Measurements from ENCODE around the gene RAB11FIP2. TPM values are rescaled to one million over a fixed set of nuclear protein-coding genes. Genes with fewer than 3 reads are reported as not detected.

Gene RAB11FIP2
- total RNA-seq, 1 donor from 2014 or later = 17.4 TPM

DNA sequence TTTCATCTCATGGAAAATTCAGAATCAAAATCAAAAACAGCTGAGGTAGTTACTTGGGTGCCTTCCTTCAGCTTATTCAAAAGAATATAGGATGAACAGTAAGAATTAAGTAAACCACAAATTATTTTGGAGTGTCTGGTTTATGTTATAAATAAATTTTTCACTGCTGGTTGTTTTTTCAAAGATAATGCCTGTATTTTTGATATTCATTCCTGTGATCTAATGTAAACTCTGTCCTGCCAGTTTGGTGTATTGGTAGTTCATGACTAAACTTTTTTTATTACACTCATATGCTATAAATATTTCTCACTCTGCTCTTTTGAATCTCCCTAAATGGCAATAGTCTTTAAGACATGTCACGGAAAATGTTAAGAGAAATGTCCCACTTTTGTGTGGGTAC is 11.6 kb upstream of the RAB11FIP2 start:
- no peaks in the 10 kb centered on the region for H3K36me3 Mint-ChIP-seq (ENCODE audit: low read depth, unreplicated experiment)
- Histone ChIP-seq H3K36me3 (ENCODE audit: insufficient read depth, low read length) (no peaks in the 10 kb centered on the region), H3K4me2 (ENCODE audit: low read length) (no peak overlapping the region), H3K4me1 (ENCODE audit: insufficient read depth, low read length) (no peaks in the 10 kb centered on the region), H3K4me3 (ENCODE audit: insufficient read depth, low read depth, low read length) (no peak overlapping the region), H3K27me3 (ENCODE audit: insufficient read depth, low read length) (no peaks in the 10 kb centered on the region), H2AFZ (ENCODE audit: low read depth, low read length) (no peak overlapping the region), H3K9ac (ENCODE audit: low read length) (no peak overlapping the region), H4K20me1 (ENCODE audit: insufficient read depth, low read length) (no peaks in the 10 kb centered on the region), H3K27ac (ENCODE audit: low read depth, low read length) (no peak overlapping the region), H3K79me2 (ENCODE audit: insufficient read depth, low read length) (no peaks in the 10 kb centered on the region), H3K9me3 (ENCODE audit: insufficient read depth, low read depth, low read length) (no peaks in the 10 kb centered on the region)
- no peak for TF ChIP-seq EZH2 (IDR thresholded peaks at IDR 0.05; ENCODE audit: insufficient read depth, low read length)
- TF ChIP-seq, protein P1, sequence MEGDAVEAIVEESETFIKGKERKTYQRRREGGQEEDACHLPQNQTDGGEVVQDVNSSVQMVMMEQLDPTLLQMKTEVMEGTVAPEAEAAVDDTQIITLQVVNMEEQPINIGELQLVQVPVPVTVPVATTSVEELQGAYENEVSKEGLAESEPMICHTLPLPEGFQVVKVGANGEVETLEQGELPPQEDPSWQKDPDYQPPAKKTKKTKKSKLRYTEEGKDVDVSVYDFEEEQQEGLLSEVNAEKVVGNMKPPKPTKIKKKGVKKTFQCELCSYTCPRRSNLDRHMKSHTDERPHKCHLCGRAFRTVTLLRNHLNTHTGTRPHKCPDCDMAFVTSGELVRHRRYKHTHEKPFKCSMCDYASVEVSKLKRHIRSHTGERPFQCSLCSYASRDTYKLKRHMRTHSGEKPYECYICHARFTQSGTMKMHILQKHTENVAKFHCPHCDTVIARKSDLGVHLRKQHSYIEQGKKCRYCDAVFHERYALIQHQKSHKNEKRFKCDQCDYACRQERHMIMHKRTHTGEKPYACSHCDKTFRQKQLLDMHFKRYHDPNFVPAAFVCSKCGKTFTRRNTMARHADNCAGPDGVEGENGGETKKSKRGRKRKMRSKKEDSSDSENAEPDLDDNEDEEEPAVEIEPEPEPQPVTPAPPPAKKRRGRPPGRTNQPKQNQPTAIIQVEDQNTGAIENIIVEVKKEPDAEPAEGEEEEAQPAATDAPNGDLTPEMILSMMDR (IDR thresholded peaks at IDR 0.05; ENCODE audit: insufficient read depth, low read depth, low read length) = no peak
- no peaks in the 10 kb centered on the region for H3K4me1 Mint-ChIP-seq (ENCODE audit: low read depth, unreplicated experiment)
- DNase-seq (ENCODE audit: low read depth) (no peak), FAIRE-seq (no peak)
- no peaks in the 10 kb centered on the region for H3K9me3 Mint-ChIP-seq (ENCODE audit: unreplicated experiment)
- H3K27me3 Mint-ChIP-seq (ENCODE audit: low read depth, unreplicated experiment) = no peaks in the 10 kb centered on the region
- H3K4me3 Mint-ChIP-seq (ENCODE audit: unreplicated experiment) = no peak overlapping the region
- no peak overlapping the region for H3K27ac Mint-ChIP-seq (ENCODE audit: unreplicated experiment)

DNA sequence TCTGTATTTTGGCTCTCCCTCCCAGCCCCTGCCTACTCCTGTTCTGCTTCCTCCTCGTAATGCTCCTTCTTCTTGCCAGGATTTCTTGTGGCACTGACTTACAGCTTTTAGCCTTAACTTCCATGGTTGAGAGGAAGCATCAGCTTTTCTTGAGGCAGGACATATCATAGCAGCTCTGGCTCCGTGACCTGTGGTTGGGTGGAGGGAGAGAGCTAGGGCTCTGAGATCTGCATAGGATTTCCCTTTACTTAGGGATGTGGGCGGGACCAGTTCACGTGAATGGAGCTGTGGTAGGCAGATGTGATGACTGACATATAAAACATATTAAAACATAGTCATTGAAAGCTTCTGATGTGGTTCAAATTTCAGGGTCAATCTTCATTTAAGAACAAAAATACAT is 10.6 kb upstream of the RAB11FIP2 start:
- Histone ChIP-seq H3K27ac (ENCODE audit: low read depth, low read length) (no peak overlapping the region), H3K4me1 (ENCODE audit: insufficient read depth, low read length) (no peaks in the 10 kb centered on the region), H3K36me3 (ENCODE audit: insufficient read depth, low read length) (no peaks in the 10 kb centered on the region), H3K9me3 (ENCODE audit: insufficient read depth, low read depth, low read length) (no peaks in the 10 kb centered on the region), H3K4me2 (ENCODE audit: low read length) (no peak overlapping the region), H3K9ac (ENCODE audit: low read length) (no peak overlapping the region), H2AFZ (ENCODE audit: low read depth, low read length) (no peak overlapping the region), H3K79me2 (ENCODE audit: insufficient read depth, low read length) (no peaks in the 10 kb centered on the region), H4K20me1 (ENCODE audit: insufficient read depth, low read length) (no peaks in the 10 kb centered on the region), H3K27me3 (ENCODE audit: insufficient read depth, low read length) (no peaks in the 10 kb centered on the region), H3K4me3 (ENCODE audit: insufficient read depth, low read depth, low read length) (no peak overlapping the region)
- no peaks in the 10 kb centered on the region for H3K9me3 Mint-ChIP-seq (ENCODE audit: unreplicated experiment)
- FAIRE-seq (no peak), DNase-seq (ENCODE audit: low read depth) (no peak)
- H3K4me3 Mint-ChIP-seq (ENCODE audit: unreplicated experiment) = no peak overlapping the region
- no peaks in the 10 kb centered on the region for H3K27me3 Mint-ChIP-seq (ENCODE audit: low read depth, unreplicated experiment)
- no peak overlapping the region for H3K27ac Mint-ChIP-seq (ENCODE audit: unreplicated experiment)
- TF ChIP-seq EZH2 (IDR thresholded peaks at IDR 0.05; ENCODE audit: insufficient read depth, low read length) = no peak
- TF ChIP-seq, protein P1 (IDR thresholded peaks at IDR 0.05; ENCODE audit: insufficient read depth, low read depth, low read length) = no peak
- no peaks in the 10 kb centered on the region for H3K36me3 Mint-ChIP-seq (ENCODE audit: low read depth, unreplicated experiment)
- H3K4me1 Mint-ChIP-seq (ENCODE audit: low read depth, unreplicated experiment) = no peaks in the 10 kb centered on the region

DNA sequence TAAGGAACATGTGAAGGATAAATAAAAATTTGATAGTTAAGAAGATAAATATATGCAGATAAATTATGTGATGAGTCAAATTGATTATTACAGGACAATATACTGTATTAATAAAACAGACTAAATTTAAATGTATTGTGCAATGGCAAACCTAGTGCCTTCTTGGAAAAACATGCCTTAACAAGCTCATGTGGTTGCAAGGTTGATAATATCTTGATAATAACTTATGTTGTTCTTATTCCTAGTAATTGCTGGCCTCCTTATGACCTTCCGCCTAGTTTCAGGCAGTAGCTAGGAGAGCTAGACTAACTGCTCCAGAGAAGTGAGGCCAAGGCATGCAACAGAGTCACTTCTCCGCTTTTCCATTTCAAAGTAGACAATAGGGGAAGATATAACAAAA is 7.6 kb upstream of the RAB11FIP2 start:
- no peak overlapping the region for H3K9ac ChIP-seq (ENCODE audit: low read length)
- H3K4me1 ChIP-seq (ENCODE audit: insufficient read depth, low read length) = no peaks in the 10 kb centered on the region
- H2AFZ ChIP-seq (ENCODE audit: low read depth, low read length) = no peak overlapping the region
- FAIRE-seq = no peak
- no peak overlapping the region for H3K4me3 Mint-ChIP-seq (ENCODE audit: unreplicated experiment)
- TF ChIP-seq, protein P1 (IDR thresholded peaks at IDR 0.05; ENCODE audit: insufficient read depth, low read depth, low read length) = no peak
- no peak for TF ChIP-seq EZH2 (IDR thresholded peaks at IDR 0.05; ENCODE audit: insufficient read depth, low read length)
- H3K27ac Mint-ChIP-seq (ENCODE audit: unreplicated experiment) = no peak overlapping the region
- H3K36me3 ChIP-seq (ENCODE audit: insufficient read depth, low read length) = no peaks in the 10 kb centered on the region
- H3K4me2 ChIP-seq (ENCODE audit: low read length) = no peak overlapping the region
- no peaks in the 10 kb centered on the region for H3K4me1 Mint-ChIP-seq (ENCODE audit: low read depth, unreplicated experiment)
- H3K36me3 Mint-ChIP-seq (ENCODE audit: low read depth, unreplicated experiment) = no peaks in the 10 kb centered on the region
- H3K27me3 Mint-ChIP-seq (ENCODE audit: low read depth, unreplicated experiment) = no peaks in the 10 kb centered on the region
- no peaks in the 10 kb centered on the region for H3K9me3 Mint-ChIP-seq (ENCODE audit: unreplicated experiment)
- H3K79me2 ChIP-seq (ENCODE audit: insufficient read depth, low read length) = no peaks in the 10 kb centered on the region
- no peak overlapping the region for H3K4me3 ChIP-seq (ENCODE audit: insufficient read depth, low read depth, low read length)
- no peak overlapping the region for H3K27ac ChIP-seq (ENCODE audit: low read depth, low read length)
- no peak for DNase-seq (ENCODE audit: low read depth)
- no peaks in the 10 kb centered on the region for H4K20me1 ChIP-seq (ENCODE audit: insufficient read depth, low read length)
- no peaks in the 10 kb centered on the region for H3K27me3 ChIP-seq (ENCODE audit: insufficient read depth, low read length)
- no peaks in the 10 kb centered on the region for H3K9me3 ChIP-seq (ENCODE audit: insufficient read depth, low read depth, low read length)

All from astrocyte (in vitro differentiated cells and primary cell).